NCI-H2171 treated with DMSO at 0.1 percent for 48 hours (cell line): ENCODE measurements around the gene CFAP299.

Source experiments
- DNase-seq: peaks from one replicate; lab custom pipeline; 2025; lab: John Stamatoyannopoulos, UW

Gene CFAP299

DNA sequence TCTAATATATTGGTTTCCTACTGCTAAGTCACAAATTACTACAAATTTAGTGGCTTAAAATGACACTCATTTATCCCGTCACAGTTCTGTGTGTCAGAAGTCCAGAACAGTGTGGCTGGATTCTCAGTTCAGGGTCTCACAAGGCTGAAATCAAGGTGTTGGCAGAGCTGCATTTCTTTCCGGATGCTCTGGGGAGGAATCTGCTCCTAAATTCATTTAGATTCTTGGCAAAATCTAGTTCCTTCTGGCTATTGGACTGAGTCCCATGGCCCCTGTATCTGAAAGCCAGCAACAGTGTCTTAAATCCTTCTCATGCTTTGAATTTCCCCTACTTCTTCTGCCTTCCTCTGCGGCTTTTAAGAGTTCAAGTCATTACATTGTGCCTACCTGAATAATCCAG is 591.9 kb downstream of the CFAP299 start:
- no peak for DNase-seq

- no peak for DNase-seq
Observed at GRCh38 chr4:80931631-80932081, 596.1 kb downstream of the CFAP299 start.

DNA sequence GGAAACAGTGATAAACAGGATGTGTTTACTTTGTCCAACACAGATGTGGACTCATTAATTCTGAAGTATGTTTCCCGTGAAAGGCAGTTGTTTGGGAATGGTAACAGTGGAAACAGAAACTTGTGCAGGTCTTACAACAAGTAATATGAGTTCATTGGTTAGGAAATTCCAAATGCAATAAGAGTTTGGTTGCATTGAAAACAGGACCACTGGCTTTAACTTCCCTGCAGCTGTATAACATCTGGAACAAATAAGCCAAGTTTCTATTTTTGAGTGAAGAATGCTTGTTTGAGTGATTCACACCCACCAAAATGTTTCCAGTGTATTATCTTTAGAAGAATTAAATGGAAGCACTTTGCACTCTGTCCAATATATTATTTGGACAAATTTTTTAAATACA is 612.6 kb downstream of the CFAP299 start:
- DNase-seq = no peak

DNA sequence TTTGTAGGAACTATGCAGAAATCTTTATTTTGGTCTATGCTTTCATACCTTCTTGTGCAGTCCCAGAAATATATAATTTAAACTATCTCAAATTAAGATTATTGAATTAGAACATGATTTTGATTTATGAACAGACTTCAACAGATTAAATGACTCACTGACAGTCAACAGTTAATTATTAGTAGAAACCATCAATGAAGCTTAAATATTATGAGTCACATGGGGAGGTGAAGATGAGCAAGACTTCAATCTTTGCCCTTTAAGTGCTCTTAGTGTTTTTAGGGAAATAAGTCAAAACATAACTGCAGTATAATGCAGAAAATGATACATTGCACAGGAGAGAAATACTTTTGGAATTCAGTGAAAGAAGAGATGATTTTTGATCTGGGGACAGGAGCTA is 613.5 kb downstream of the CFAP299 start:
- DNase-seq = no peak

DNA sequence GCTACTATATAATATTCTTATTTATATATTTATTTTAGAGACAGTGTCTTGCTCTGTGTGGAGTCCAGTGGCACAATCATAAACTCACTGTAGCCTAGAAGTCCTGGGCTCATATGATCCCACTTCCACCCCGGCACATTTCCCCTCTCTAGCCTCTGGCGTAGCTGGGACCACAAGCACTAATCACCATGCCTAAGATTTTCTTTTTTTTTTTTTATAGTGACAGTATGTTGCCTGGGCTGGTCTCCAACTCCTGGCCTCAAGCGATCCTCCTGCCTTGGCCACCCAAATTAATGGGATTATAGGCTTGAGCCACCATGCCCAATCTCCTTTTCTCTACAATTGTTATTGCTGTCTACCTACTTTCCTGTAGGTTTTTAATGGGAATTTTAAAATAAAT is 620.9 kb downstream of the CFAP299 start:
- no peak for DNase-seq

DNA sequence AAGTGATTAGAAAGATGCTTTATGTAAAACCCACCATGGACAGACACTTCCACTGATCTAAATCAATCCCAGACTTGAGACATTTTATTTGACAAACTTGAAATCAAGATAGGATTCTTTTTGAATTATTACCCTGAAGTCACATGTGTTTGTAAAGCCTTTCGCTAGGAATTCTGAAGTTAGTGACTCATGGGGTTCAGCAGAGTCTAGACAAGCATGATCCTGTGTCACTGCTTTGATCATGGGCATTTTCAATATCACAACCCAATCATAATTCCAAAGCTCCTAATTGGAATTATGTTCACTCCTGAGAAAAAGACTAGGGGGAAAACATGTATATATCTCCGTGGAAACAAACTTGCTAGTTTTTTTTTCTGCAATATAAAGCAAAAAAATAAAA is 627.5 kb downstream of the CFAP299 start:
- no peak for DNase-seq

DNA sequence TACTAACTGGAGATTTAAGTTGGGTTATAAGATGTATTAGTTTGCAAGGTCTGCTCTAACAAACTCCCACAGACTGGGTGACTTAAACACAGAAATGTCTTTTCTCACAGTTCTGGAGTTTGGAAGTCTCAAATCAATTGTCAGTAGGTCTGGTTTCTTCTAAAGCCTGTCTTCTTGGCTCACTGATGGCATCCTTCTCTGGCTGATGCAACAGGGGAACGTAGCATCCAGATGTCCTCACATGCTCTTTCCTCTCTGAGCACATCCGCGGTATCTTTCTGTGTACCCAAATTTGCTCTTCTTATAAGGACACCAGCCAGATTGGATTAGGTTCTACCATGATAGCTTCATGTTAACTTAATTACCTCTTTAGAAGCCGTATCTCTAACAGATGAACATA is 631.8 kb downstream of the CFAP299 start:
- DNase-seq = no peak

DNA sequence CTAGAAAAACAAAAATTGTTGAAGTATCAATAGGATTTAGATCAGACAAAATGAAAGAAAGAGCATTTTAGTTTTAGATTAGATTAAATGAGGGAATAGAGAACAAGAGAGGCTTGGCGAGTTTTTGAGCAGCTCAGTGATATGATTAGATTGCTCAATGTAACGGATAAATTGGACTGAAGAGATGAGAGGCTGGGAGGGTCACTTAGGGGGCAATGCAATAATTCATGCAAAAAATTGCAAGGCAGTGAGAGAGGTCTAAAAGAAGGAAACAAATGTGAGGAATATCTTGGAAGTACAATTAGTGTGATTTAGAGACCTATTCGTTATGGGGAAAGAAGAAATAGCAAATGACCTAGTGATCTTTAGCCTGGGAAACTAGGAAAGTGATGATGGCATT is 644.7 kb downstream of the CFAP299 start:
- DNase-seq = no peak

GRCh38 chr4:80986011-80986410 is 650.5 kb downstream of the CFAP299 start:
- DNase-seq = no peak

GRCh38 chr4:80989921-80990544 is 654.5 kb downstream of the CFAP299 start:
- peak; percentile 14 for DNase-seq

GRCh38 chr4:80990851-80991250 is 655.3 kb downstream of the CFAP299 start:
- DNase-seq = no peak

DNA sequence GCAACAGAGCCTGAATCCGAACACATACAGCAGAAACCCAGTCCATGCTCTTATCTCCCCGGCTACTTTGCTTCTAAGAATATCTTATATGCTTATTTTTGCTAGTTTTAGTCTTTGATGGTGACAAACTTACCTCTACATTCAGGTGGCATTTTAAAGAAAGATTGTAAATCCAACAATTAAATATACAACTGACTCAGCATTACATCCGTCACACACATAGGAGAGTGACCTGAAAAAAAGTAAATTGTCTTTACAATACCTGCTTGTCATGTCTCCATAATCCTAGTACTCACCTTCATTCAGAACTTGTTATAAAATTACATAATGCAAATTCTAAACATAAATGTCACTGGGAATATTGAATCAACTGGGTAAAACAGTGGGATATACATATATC is 664.4 kb downstream of the CFAP299 start:
- DNase-seq = no peak

- no peak for DNase-seq
Observed at GRCh38 chr4:81003597-81004111, 668.1 kb downstream of the CFAP299 start.

- DNase-seq = no peak
Observed at GRCh38 chr4:81007417-81007816, 671.9 kb downstream of the CFAP299 start.
